Astrocyte (in vitro differentiated cells and primary cell): ENCODE data around the gene ERBIN. TPM values are rescaled to one million over a fixed set of nuclear protein-coding genes. Genes with fewer than 3 reads are reported as not detected.

Source experiments
- DNase-seq: peaks from one replicate; pipeline ENCODE4 v3.0.0-alpha.2; 2010; ENCODE audit warnings: low read depth
- FAIRE-seq: peaks from 2 replicates; lab custom pipeline; 2011; peaks lifted over from hg19 to GRCh38; lab: Jason Lieb, UNC
- H2AFZ ChIP-seq: 2 replicates; pipeline ENCODE4 v1.6.0; 2012; ENCODE audit warnings: low read depth, low read length, inconsistent platforms
- H3K27ac ChIP-seq: 2 replicates; pipeline ENCODE4 v1.5.1; 2011; ENCODE audit warnings: low read depth, low read length, inconsistent platforms
- H3K27me3 ChIP-seq: 2 replicates; pipeline ENCODE4 v1.6.0; 2011; ENCODE audit warnings: low read length, inconsistent platforms; ENCODE audit not compliant: insufficient read depth
- H3K36me3 ChIP-seq: 2 replicates; pipeline ENCODE4 v1.5.1; 2011; ENCODE audit warnings: low read length, inconsistent platforms; ENCODE audit not compliant: insufficient read depth
- H3K4me1 ChIP-seq: 2 replicates; pipeline ENCODE4 v1.5.1; 2011; ENCODE audit warnings: low read length, inconsistent platforms; ENCODE audit not compliant: insufficient read depth
- H3K4me2 ChIP-seq: 2 replicates; pipeline ENCODE4 v1.6.0; 2012; ENCODE audit warnings: low read length, inconsistent platforms
- H3K4me3 ChIP-seq: 2 replicates; pipeline ENCODE4 v1.5.1; 2011; ENCODE audit warnings: low read depth, mild to moderate bottlenecking, low read length, inconsistent platforms; ENCODE audit not compliant: insufficient read depth
- H3K79me2 ChIP-seq: 2 replicates; pipeline ENCODE4 v1.6.0; 2012; ENCODE audit warnings: mild to moderate bottlenecking, low read length, inconsistent platforms; ENCODE audit not compliant: insufficient read depth
- H3K9ac ChIP-seq: 2 replicates; pipeline ENCODE4 v1.6.0; 2012; ENCODE audit warnings: mild to moderate bottlenecking, low read length, inconsistent platforms
- H3K9me3 ChIP-seq: 2 replicates; pipeline ENCODE4 v1.5.1; 2012; ENCODE audit warnings: low read depth, mild to moderate bottlenecking, low read length, inconsistent platforms; ENCODE audit not compliant: insufficient read depth
- H4K20me1 ChIP-seq: 2 replicates; pipeline ENCODE4 v1.6.0; 2012; ENCODE audit warnings: low read length, inconsistent platforms; ENCODE audit not compliant: insufficient read depth
- H3K27ac Mint-ChIP-seq: one replicate; pipeline ENCODE4 v1.8.0; 2021; ENCODE audit warnings: mild to moderate bottlenecking, mixed read lengths; ENCODE audit not compliant: unreplicated experiment
- H3K27me3 Mint-ChIP-seq: one replicate; pipeline ENCODE4 v1.8.0; 2021; ENCODE audit warnings: low read depth, mixed read lengths; ENCODE audit not compliant: unreplicated experiment
- H3K36me3 Mint-ChIP-seq: one replicate; pipeline ENCODE4 v1.8.0; 2021; ENCODE audit warnings: low read depth, mixed read lengths; ENCODE audit not compliant: unreplicated experiment
- H3K4me1 Mint-ChIP-seq: one replicate; pipeline ENCODE4 v1.8.0; 2021; ENCODE audit warnings: low read depth, mixed read lengths; ENCODE audit not compliant: unreplicated experiment
- H3K4me3 Mint-ChIP-seq: one replicate; pipeline ENCODE4 v1.8.0; 2021; ENCODE audit warnings: mild to moderate bottlenecking, moderate library complexity, mixed read lengths; ENCODE audit not compliant: unreplicated experiment
- H3K9me3 Mint-ChIP-seq: one replicate; pipeline ENCODE4 v1.8.0; 2021; ENCODE audit warnings: mild to moderate bottlenecking, mixed read lengths; ENCODE audit not compliant: unreplicated experiment
- EZH2 ChIP-seq: IDR thresholded peaks from 2 replicates; pipeline ENCODE4 v1.6.1; 2012; ENCODE audit warnings: mild to moderate bottlenecking, low read length, inconsistent platforms; ENCODE audit not compliant: insufficient read depth
- total RNA-seq: library from RNA; stranded (reverse); gene quantifications from 2 replicates; pipeline ENCODE4 v1.2.1, GENCODE V29; 2021
- TF ChIP-seq, protein P1 (sequence below): IDR thresholded peaks from 2 replicates; pipeline ENCODE4 v1.5.1; 2011; ENCODE audit warnings: low read depth, mild to moderate bottlenecking, inconsistent platforms, low read length, moderate library complexity; ENCODE audit not compliant: insufficient read depth

The ERBIN gene
- total RNA-seq, 1 donor from 2014 or later, result 83.4 TPM

- peak overlapping the region; percentile 98 for H3K9ac ChIP-seq
- peaks cover 26% of the 10 kb centered on the region for H4K20me1 ChIP-seq
- peak overlapping the region; percentile 83 for H3K27ac Mint-ChIP-seq
- peak overlapping the region; percentile 83 for H3K4me3 Mint-ChIP-seq
- peak overlapping the region; percentile 96 for H3K27ac ChIP-seq
- H3K27me3 ChIP-seq, result no peaks in the 10 kb centered on the region
- peak overlapping the region; percentile 90 for H3K4me3 ChIP-seq
- no peaks in the 10 kb centered on the region for H3K36me3 ChIP-seq
- no peaks in the 10 kb centered on the region for H3K9me3 ChIP-seq
- H3K9me3 Mint-ChIP-seq, result no peaks in the 10 kb centered on the region
- H3K4me2 ChIP-seq, result peak overlapping the region; percentile 85
- peaks cover 25% of the 10 kb centered on the region for H3K4me1 Mint-ChIP-seq
- H2AFZ ChIP-seq, result peak overlapping the region; percentile 70
- no peaks in the 10 kb centered on the region for H3K27me3 Mint-ChIP-seq
- peaks cover 11% of the 10 kb centered on the region for H3K4me1 ChIP-seq
- no peak for FAIRE-seq
- TF ChIP-seq, protein P1, sequence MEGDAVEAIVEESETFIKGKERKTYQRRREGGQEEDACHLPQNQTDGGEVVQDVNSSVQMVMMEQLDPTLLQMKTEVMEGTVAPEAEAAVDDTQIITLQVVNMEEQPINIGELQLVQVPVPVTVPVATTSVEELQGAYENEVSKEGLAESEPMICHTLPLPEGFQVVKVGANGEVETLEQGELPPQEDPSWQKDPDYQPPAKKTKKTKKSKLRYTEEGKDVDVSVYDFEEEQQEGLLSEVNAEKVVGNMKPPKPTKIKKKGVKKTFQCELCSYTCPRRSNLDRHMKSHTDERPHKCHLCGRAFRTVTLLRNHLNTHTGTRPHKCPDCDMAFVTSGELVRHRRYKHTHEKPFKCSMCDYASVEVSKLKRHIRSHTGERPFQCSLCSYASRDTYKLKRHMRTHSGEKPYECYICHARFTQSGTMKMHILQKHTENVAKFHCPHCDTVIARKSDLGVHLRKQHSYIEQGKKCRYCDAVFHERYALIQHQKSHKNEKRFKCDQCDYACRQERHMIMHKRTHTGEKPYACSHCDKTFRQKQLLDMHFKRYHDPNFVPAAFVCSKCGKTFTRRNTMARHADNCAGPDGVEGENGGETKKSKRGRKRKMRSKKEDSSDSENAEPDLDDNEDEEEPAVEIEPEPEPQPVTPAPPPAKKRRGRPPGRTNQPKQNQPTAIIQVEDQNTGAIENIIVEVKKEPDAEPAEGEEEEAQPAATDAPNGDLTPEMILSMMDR, result no peak
- no peak for TF ChIP-seq EZH2
- H3K36me3 Mint-ChIP-seq, result peaks cover 1% of the 10 kb centered on the region
- peak; percentile 83 for DNase-seq
- peaks cover 43% of the 10 kb centered on the region for H3K79me2 ChIP-seq
These were observed 637 bp upstream of the ERBIN start for GRCh38 chr5:65925601-65926275.

DNA sequence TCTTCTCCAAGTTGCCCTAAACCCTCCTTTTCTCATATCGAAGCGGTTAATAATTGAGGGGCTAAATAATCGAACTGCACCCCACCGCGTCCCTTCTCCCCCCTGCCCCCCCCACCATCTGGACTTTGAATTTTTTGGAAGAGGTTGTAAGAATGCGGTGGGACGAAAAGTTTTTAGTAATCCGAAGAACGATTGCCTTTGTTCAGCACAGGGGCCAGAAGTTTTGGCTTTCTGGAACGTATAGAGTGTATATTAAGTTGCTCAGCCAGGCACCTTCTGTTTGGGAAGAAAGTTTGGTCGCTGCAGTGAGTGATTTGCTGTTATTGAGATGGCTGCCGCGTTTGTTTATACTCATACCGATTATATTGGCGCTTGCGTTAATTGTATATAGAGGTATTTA is 518 bp downstream of the ERBIN start:
- Histone ChIP-seq H3K27ac (peak overlapping the region; percentile 96), H3K36me3 (no peaks in the 10 kb centered on the region), H3K9ac (peak overlapping the region; percentile 98), H3K9me3 (no peaks in the 10 kb centered on the region), H3K4me3 (peak overlapping the region; percentile 90), H3K27me3 (no peaks in the 10 kb centered on the region), H3K79me2 (peaks cover 55% of the 10 kb centered on the region), H3K4me1 (peaks cover 11% of the 10 kb centered on the region), H2AFZ (no peak overlapping the region), H4K20me1 (peaks cover 34% of the 10 kb centered on the region), H3K4me2 (peak overlapping the region; percentile 85)
- no peaks in the 10 kb centered on the region for H3K9me3 Mint-ChIP-seq
- peak overlapping the region; percentile 99 for H3K4me3 Mint-ChIP-seq
- peak overlapping the region; percentile 88 for H3K27ac Mint-ChIP-seq
- FAIRE-seq, result no peak
- DNase-seq, result no peak
- peaks cover 21% of the 10 kb centered on the region for H3K4me1 Mint-ChIP-seq
- H3K27me3 Mint-ChIP-seq, result no peaks in the 10 kb centered on the region
- no peak for TF ChIP-seq EZH2
- TF ChIP-seq, protein P1, result no peak
- peaks cover 3% of the 10 kb centered on the region for H3K36me3 Mint-ChIP-seq
